Measurements from ENCODE around the gene NR3C1.
"Not testable (repeated sequence)": the region's sequence is repeated elsewhere in the genome, so short reads cannot be mapped to it uniquely, and the experiment has no call there.

The NR3C1 gene

DNA sequence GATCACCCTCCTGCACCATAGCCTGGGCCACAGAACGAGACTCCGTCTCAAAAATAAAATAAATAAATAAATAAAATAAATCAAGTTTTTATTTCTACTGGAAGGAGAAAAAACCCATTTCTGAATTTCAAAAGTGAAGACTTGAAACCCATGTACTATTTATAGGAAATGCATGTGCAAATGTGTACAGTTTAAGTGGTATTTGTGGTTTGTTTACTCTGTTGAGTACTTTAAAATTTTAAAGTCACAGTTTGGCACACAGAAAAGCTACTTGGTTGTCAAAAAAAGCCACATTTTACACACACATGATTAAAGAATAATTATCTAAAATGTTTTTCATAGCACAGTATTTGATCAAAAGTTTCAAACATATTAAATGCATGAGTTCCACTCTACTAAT is 43.6 kb downstream of the NR3C1 start:
- no peak for DNase-seq

DNA sequence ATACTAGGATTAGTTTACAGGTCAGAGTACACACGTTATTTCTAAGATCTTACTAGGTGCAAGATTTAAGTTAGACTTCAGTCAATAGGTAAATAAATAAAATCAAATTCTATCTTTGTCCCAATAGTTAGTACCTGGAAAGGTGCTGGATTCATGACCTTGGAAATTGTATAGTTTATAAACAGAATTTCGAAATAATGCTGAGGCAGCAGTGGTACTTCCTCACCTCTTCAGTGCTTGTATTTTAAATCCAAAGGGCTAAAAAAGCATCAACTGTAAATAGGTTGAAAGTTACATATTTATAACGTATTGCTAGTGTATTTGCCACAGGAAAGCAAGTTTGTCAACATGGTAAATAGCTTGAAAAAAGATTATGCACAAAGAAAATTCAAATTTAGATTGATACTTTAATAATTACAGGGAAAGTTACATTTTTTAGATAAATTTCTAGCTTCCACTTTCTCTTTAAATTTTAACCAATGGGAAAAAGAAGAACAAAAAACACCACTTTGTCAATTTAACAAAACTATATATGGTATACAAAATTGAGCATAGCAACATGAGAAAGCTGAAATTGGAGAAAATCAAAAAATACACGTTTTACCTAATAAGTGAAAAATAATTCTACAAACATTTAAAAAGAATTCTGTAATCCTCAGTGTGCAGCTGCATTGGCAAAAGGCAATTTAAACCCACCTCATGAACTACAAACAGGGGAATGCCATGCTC is 46.5 kb downstream of the NR3C1 start:
- no peak for DNase-seq

DNA sequence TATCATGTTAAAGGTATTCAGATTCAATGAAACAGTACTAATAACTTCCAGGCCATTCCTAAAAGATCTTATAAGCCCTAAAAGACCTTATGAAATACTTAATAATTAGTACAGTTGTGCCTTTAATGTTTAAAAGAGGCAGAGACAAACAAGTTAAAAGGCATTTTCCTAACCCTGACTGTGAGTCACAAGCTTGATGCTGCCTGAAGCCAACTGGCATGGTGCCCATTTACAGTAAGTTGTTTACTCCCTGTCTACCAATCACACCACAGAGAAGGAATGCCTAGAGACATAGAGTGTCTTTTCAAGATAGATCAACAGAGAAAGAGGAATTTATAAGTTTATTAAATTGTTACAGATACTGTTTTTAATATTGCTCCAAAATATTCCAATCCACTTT is 47.8 kb downstream of the NR3C1 start:
- DNase-seq = no peak

DNA sequence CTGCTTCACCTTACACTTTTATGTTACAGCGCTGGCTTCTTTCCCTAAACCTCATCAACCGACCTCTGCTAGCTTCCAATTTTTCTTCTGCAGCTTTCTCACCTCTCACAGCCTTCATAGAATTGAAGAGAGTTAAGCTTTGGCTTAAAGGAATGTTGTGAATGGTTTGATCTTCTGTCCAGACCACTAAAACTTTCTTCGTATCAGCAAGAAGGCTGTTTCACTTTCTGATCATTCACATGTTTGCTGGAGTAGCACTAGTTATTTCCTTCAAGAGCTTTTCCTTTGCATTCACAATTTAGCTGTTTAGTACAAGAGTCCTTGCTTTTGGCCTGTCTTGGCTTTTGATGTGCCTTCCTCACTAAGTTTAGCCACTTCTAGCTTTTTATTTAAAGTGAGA is 49.5 kb downstream of the NR3C1 start:
- no peak for DNase-seq

DNA sequence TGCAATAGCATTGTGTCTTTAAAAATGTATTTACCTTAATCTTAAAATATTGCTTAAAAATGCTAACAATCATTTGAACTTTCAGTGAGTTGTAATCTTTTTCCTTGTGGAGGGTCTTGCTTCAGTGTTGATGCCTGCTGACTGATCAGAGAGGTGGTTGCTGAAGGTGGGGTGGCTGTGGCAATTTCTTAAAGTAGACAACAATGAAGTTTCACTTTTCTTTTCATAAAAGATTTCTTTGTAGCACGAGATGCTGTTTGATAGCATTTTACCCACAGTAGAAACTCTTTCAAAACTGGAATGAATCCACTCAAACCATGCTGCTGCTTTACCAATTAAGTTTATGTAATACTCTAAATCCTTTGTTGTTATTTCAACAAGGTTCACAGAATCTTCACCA is 50.8 kb downstream of the NR3C1 start:
- DNase-seq = no peak

DNA sequence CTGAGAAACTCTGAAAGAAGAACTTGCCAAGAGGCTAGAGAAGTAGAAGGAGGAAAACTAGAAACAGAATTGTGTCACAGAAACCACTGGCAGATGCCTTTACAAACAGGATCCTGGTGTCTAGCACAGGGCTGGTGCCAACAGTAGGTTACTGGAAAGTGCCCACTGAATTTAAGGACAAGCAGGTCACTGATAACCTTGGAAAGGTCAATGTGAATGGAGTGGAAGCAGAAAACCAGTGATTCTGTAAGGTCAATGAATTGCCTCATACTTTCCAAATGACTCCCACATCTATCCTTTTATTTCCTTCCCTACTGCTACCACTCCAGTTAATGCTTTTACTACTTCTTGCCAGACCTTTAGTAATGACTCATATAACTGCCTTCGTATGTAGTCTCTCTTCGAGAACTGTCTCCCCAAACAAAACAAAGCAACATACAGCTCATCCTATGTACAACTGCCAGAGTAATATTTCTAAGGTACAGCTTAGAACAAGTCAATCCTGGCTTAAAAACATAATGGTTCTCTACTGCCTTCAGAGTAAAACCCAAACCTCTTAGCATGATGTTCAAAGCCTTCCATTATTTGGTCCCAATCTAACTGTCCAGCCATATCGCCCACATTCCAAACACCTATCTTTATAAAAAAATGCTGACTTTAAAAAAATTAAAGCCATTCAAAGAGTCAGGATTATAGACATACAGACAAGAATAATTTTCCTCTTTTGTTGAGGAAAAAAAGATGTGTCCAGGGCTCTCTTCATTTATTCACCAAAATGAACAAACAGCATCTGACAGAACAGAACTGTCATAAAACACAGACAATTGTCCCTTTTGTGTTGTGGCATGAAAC is 52.5 kb downstream of the NR3C1 start:
- DNase-seq = no peak

DNA sequence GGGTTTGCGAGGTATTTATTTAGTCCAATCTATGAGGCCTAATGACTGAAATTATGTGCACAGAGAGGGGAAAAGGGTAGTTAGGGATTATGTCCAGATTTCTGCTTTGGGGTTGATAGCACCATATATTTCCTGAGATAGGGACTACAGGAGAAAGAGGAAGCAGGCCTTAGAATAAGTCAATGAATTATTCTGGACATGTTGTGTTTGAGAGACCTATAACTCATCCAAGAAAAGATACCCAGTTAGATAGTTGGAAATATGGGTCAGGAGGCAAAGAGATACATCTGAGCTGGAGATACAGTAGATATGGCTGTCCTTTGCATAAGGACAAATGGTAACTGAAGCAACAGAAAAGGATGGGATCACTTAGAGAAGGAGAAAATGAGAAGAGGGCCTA is 53.1 kb downstream of the NR3C1 start:
- DNase-seq = no peak

DNA sequence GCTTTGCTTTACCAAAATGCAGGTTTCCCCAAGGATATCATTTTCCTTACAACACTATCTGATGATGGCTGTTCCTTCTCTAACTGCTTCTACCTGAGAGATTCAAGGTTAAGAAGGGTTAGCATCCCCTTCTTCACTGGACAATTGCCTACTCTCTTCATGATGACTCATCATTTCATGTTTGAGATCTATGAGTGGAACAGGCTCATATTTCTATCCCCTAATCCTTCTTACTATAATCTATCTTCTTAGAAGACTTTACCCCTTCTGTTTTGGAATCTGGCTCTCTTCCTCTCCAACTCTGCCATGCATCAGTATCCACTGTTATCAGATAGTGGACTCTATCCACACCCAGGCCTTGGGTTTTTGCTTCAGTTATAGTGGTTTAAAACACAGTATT is 54.3 kb downstream of the NR3C1 start:
- no peak for DNase-seq

DNA sequence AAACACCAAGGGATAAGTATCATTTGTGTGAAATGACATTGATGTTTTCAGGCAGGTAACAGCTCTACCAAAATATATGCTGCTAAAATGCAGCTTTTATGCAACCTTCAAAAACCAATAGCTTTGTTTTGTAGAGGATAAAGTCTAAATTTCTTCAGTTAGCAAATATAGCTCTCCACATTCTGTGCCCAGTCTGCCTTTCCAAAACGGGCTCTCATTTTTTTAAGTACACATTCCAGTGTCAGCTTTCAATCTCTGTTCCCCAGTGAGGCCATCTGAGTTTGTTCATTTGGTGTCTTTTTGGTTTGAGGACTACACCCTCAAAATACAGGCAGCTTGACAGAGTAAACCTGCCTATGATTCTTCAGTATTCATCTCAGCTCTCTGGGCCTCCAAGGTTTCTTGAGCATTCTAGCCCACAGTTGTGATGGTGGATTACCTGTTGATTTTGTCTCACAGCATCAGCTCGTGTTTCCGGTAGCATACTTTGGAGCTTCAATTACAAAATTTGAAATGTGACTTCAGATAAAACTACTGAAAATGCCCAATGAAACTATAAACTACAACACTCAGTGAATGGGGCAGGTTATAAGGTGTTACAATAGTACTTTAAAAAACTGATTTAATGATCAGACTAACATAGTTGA is 55.7 kb downstream of the NR3C1 start:
- no peak for DNase-seq

DNA sequence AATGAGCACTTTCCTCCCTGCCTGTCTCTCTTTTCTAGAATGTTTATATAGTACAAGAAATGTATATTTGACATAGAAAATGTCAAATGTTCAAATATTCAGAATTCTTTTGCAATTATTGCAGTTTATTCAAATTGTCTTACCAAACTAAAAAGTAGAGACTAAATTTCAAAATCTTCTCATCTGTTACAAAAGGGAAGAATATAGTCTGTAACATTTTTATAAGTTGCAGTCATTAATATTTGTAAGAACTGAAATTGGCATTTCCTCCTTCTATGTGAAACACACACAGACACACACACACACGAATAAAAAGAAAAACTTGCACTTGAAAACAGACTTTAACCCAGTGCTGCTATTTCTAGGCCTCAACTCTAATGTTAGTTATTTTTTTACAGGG is 56.4 kb downstream of the NR3C1 start:
- no peak for DNase-seq

DNA sequence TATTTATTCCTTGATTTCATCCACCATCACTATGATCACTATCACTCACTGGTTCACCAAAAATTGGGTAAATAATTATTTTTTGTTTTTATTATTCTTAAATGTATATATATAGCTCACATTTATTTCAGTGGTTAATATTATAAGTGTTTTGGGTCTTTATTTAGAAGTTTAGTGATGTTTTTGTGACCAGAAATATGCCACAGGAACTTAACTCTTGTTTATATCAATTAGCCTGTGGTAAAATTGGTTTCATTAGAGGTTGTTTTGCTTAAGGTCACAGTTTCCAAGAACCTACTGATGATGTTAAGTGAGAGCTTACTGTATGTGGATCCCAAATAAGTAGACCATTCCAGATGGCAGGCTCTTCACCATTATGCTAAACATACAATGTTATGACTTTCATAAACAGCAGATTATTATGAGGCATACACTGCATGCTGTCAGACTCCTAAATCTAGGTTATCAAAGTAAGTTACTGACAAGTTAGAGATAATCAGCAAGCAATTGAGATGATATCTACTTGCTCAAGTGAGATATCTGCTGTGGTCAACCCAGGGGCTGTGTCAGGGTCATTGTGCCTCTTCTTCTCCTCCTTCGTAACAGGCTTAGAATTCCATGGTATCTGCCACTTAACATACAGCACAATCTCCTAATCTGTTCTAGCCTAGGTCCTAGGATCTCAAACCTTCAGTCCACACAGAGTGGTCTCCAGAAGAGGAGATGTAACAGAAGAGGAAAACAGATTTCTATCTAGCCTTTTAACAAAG is 57.6 kb downstream of the NR3C1 start:
- DNase-seq = no peak

DNA sequence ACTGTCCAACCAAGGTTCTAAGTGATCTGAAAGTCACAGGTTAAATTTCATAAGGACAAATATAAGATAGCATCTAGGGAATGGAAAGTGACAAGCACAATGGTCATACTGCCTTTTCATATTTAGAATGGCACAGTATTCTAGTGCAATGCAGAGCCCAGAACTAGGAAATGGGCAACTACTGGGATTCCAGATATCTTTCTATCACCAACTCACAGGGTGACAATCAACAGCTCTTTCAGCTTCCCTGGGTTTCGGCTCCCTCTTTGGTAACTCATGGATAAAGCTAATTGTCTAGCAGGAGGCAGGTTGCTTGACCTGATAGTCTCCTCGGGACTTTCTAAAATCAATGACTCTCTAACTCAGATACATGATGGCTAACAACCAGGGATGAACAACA is 60.4 kb downstream of the NR3C1 start:
- DNase-seq = no peak

DNA sequence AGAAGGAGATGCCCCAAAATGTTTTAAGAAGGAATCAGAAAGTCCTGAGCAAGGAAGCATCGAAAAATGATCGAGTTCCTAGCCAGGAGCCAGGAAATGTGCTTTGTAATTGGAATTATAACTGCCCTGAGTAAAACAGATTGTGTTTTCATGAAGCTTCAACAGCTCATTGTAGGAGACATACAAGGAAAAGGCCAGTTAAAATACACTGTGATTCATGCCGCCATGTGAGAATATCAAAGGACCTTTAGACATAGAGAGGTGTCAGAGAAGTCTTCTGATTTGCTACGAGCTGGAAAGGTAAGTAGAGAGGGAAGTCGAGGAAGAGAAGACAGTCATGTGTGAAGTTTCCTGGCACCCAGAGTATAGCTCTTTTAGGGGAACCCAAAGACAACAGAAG is 60.9 kb downstream of the NR3C1 start:
- no peak for DNase-seq

DNA sequence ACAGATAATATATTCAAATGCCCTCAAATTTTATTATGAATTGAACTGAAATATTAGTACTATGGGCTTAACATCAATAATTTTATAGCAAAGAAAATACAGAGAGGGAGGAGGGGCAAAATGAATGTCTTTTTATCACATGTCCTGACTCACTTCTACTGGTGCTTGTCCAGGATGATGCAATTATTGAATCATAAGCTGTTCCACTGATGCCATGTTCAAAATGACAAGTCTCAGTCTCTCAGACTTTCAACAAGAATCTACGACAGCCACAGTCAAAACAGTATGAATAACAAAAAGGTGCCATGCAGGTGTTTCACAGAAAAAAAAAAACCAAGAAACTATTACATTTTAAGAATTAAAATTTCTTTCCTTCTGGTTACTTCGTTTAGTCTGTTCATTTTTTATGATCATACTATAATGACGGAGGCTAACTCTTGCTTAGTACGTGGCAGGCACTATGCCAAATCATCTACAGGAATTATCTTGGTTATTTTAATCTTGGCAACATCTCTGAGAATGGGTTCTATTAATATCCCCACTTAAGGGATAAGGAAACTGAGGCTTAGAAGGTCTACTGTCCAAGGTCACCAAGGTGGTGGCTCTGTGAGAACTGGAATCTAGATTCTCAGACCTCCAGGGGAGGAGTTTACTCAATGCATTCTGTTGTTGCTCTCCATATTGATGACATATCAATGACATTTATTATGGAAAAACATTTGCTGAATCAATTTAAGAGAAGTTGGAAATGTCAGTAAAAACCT is 61.5 kb downstream of the NR3C1 start:
- DNase-seq = no peak

DNA sequence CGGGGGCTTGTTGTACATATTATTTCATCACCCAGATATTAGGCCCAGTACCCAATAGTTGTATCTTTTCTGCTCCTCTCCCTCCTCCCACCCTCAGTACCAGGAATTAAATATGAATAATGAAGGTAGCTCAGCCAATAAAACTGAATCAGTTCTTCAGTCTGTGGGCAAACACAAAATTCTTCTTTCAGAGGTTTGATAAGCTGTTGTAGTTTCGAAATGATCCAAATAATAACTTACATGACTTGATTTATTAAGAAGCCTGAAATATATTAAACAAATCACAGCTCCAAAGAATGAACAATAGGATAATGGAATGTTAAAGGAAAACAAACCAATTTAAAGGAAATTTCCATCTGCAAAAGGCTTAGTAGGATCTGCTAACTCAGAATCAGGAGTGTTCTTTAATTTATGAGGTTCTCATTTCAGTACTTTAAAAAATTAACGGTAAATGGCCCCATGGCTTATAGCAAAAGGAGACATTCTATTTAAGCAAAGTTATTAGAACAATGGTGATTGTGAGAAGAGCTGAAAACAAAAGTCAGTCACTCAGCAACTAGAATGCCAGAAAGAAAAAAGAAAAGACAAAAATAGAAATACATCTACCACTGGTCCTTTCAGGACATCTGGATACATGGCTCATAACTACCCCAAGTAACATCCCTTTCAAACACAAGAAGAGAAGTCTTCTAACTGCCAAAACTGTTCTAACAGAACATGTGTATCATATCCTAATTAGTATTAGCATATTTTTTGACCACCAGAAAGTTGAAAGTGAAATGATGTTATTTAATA is 62.4 kb downstream of the NR3C1 start:
- DNase-seq = no peak

DNA sequence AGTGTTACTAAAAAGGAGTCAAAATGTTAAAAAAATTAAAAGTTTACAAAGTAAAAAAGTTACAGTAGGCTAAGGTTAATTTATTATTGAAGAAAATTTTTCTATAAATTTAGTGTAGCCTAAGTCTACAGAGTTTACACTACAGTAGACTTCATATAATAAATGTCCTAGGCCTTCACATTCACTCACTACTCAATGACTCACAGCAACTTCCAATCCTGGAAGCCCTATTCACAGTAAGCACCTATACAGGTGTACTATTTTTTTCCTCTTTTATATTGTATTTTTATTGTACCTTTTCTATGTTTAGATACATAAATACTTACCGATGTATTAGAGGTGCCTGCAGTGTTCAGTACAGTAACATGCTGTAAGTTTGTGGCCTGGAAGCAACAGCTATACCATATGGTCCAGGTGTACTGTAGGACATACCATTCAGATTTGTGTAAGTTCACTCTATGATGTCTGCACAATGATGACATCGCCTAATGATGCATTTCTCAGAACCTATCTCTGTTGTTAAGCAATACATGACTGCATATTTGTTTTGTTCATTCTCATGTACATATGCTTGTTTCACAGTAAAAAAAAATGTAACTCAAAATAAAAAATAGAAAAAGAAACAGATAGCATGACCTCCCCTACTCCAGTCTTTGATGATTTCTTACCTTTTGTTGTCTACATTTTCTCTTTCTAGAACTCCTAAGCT is 64.7 kb downstream of the NR3C1 start:
- DNase-seq = no peak

DNA sequence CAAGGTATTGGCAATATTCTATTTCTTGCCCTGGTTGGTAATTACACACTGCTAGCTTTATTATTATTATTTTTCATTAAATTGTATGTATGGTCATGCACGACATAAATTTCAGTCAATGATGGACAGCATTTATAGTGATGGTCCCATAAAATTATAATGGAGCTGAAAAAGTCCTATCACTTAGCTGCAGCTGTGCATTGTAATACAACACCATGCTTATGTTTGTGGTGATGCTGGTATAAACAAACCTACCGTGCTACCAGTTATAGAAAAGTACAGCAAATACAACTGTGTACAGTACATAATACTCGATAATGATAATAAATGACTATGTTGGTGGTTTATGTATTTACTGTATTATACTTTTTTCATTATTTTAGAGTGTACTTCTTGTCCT is 65.5 kb downstream of the NR3C1 start:
- DNase-seq = no peak

DNA sequence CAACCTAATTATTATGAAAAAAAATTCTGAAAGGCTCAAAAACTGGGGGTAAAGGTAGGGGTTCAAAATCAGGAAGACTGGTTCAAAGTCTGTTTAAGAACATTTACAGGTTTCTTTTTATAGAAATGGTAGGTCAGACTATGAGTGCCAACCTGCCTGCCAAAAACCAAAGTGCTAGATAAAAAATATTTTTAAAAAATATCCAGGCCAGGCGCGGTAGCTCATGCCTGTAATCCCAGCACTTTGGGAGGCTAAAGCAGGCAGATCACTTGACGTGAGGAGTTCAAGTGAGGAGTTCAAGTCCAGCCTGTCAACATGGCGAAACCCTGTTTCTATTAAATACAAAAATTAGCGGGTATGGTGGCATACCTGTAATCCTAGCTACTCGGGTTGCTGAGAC is 67.0 kb downstream of the NR3C1 start:
- no peak for DNase-seq

DNA sequence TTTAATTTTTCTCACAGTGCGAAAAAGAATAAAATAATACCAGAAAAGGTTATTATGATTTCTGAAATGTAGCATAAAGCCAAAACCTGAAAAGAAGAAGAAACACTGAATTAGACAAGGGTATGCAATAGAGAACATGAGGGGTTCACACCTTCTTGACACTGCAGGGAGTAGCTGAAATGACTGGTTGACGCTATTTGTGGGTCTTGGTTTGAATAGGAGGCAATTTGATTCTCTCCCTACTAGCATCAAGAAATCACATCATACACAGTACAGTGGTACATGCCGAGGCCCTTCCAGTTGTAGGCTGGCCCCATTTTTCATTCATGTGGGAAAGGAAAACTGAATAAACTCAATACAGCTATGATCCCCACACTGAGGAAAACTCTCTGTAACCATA is 68.6 kb downstream of the NR3C1 start:
- no peak for DNase-seq

DNA sequence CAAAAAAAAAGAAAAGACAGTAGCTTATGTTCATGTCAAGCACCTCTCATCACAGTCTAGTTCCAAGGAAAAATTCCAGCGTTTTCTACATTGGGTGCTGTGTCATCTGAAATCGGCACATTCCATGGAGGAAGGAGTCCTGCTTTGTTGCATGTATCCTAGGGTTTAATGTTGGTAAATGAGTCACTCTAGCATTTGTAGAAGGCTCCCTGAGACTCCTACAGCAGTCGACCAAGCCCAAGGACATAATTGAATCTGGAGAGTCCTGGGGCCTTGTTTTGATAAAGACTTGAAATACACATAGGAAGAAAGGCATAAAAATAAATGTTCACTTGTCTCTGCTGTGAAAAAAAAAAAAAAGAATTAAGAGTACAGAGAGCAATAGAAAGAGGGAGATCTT is 69.1 kb downstream of the NR3C1 start:
- DNase-seq = not testable (repeated sequence)

DNA sequence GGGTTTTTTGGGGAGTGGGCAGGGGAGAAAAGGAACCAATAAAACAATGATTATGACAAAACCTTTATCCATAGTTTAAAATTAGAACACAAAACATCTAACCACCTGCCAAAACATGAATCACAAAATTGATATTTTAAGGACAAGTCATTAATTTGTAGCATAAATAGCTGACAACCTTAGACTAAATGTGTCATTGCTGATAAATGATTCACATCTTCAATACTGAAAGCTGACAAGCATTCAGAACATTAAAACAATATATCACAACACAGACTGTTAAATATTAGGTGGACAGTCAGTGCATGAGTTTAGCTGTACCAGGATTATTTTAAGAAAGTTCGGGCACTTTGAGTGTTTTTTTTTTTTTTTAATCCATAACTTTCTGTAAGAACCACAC is 71.5 kb downstream of the NR3C1 start:
- no peak for DNase-seq
